Liver (tissue), 3 donors: Measurements from ENCODE around the gene VIL1.

Experiments
- EGR1 ChIP-seq, 2 donors: IDR thresholded peaks; 2 replicates each; pipeline ENCODE4 v1.6.1; 2016 to 2018; ENCODE audit warnings: antibody characterized with exemption in 2 of 2, low read depth in 2 of 2
- GABPA ChIP-seq, 2 donors: IDR thresholded peaks in 1 of 2; conservative IDR thresholded peaks in 1 of 2; 2 replicates each; pipeline ENCODE4 v1.6.1; 2016; ENCODE audit warnings: antibody characterized with exemption in 2 of 2, mild to moderate bottlenecking in 1 of 2, moderate library complexity in 1 of 2
- HNF4A ChIP-seq, 2 donors: conservative IDR thresholded peaks; 2 replicates each; pipeline ENCODE4 v1.6.1; 2016; ENCODE audit warnings: antibody characterized with exemption in 2 of 2, mild to moderate bottlenecking in 2 of 2
- JUND ChIP-seq, 2 donors: IDR thresholded peaks; 2 replicates each; pipeline ENCODE4 v1.6.1; 2016; ENCODE audit warnings: antibody characterized with exemption in 2 of 2
- RAD21 ChIP-seq, 2 donors: IDR thresholded peaks; 2 replicates each; pipeline ENCODE4 v1.6.1; 2016; ENCODE audit warnings: antibody characterized with exemption in 2 of 2, mild to moderate bottlenecking in 2 of 2
- SP1 ChIP-seq: IDR thresholded peaks from 2 replicates; pipeline ENCODE4 v1.6.1; 2018; ENCODE audit warnings: antibody characterized with exemption, mild to moderate bottlenecking
- TAF1 ChIP-seq: conservative IDR thresholded peaks from 2 replicates; pipeline ENCODE4 v1.6.1; 2016; ENCODE audit warnings: antibody characterized with exemption, mild to moderate bottlenecking
- YY1 ChIP-seq: IDR thresholded peaks from 2 replicates; pipeline ENCODE4 v1.6.1; 2016; ENCODE audit warnings: antibody characterized with exemption, mild to moderate bottlenecking
- TF ChIP-seq, protein P1 (sequence below): fragments of 150-350 bp; IDR thresholded peaks from 2 replicates; pipeline ENCODE4 v1.5.1; 2017; ENCODE audit warnings: improper control_type of control experiment, low read depth, low read length; ENCODE audit not compliant: missing input control
- TF ChIP-seq, protein P2 (sequence below): IDR thresholded peaks from 2 replicates; pipeline ENCODE4 v1.6.1; 2016; ENCODE audit warnings: antibody characterized with exemption
- TF ChIP-seq, protein P3 (sequence below): IDR thresholded peaks from 2 replicates; pipeline ENCODE4 v1.6.1; 2016; ENCODE audit warnings: antibody characterized with exemption, mild to moderate bottlenecking
- donor health status: healthy.
- donor health status: healthy.

DNA sequence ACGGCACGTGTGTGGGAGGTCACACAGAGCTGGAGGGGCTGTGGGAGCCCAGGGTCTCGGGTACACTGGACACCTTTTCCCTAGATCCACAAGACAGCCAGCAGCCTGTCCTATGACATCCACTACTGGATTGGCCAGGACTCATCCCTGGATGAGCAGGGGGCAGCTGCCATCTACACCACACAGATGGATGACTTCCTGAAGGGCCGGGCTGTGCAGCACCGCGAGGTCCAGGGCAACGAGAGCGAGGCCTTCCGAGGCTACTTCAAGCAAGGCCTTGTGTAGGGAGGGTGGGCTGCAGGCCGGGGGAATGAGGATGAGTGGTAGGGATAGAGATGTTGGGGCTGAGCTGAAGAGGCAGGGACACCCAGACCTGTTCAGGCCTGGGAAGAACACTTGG, 6.6 kb downstream of the VIL1 start:
- TF ChIP-seq, protein P1, sequence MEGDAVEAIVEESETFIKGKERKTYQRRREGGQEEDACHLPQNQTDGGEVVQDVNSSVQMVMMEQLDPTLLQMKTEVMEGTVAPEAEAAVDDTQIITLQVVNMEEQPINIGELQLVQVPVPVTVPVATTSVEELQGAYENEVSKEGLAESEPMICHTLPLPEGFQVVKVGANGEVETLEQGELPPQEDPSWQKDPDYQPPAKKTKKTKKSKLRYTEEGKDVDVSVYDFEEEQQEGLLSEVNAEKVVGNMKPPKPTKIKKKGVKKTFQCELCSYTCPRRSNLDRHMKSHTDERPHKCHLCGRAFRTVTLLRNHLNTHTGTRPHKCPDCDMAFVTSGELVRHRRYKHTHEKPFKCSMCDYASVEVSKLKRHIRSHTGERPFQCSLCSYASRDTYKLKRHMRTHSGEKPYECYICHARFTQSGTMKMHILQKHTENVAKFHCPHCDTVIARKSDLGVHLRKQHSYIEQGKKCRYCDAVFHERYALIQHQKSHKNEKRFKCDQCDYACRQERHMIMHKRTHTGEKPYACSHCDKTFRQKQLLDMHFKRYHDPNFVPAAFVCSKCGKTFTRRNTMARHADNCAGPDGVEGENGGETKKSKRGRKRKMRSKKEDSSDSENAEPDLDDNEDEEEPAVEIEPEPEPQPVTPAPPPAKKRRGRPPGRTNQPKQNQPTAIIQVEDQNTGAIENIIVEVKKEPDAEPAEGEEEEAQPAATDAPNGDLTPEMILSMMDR: no peak
- TF ChIP-seq TAF1: no peak
- TF ChIP-seq, protein P2, sequence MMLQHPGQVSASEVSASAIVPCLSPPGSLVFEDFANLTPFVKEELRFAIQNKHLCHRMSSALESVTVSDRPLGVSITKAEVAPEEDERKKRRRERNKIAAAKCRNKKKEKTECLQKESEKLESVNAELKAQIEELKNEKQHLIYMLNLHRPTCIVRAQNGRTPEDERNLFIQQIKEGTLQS: no peak
- no peak for TF ChIP-seq YY1
- TF ChIP-seq, protein P3, sequence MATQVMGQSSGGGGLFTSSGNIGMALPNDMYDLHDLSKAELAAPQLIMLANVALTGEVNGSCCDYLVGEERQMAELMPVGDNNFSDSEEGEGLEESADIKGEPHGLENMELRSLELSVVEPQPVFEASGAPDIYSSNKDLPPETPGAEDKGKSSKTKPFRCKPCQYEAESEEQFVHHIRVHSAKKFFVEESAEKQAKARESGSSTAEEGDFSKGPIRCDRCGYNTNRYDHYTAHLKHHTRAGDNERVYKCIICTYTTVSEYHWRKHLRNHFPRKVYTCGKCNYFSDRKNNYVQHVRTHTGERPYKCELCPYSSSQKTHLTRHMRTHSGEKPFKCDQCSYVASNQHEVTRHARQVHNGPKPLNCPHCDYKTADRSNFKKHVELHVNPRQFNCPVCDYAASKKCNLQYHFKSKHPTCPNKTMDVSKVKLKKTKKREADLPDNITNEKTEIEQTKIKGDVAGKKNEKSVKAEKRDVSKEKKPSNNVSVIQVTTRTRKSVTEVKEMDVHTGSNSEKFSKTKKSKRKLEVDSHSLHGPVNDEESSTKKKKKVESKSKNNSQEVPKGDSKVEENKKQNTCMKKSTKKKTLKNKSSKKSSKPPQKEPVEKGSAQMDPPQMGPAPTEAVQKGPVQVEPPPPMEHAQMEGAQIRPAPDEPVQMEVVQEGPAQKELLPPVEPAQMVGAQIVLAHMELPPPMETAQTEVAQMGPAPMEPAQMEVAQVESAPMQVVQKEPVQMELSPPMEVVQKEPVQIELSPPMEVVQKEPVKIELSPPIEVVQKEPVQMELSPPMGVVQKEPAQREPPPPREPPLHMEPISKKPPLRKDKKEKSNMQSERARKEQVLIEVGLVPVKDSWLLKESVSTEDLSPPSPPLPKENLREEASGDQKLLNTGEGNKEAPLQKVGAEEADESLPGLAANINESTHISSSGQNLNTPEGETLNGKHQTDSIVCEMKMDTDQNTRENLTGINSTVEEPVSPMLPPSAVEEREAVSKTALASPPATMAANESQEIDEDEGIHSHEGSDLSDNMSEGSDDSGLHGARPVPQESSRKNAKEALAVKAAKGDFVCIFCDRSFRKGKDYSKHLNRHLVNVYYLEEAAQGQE: no peak
- no peak for TF ChIP-seq RAD21 (IDR thresholded peaks at IDR 0.05)
- no peak for TF ChIP-seq HNF4A (conservative IDR thresholded peaks at IDR 0.05)
- TF ChIP-seq GABPA (IDR thresholded peaks at IDR 0.05 in 1 of 2, conservative IDR thresholded peaks at IDR 0.05 in 1 of 2): no peak
- no peak for TF ChIP-seq SP1
- TF ChIP-seq JUND (IDR thresholded peaks at IDR 0.05): no peak
- no peak for TF ChIP-seq EGR1 (IDR thresholded peaks at IDR 0.05; ENCODE audit: low read depth in 2 of 2)
